HG02759 (cell line): ENCODE data around the gene STARD3NL.
"Not testable (repeated sequence)": the region's sequence is repeated elsewhere in the genome, so short reads cannot be mapped to it uniquely, and the experiment has no call there.

ENCODE experiments used
- ATAC-seq: cut with Tn5 transposase; IDR thresholded peaks from one replicate; pipeline ENCODE4 v1.9.1; 2021; ENCODE audit warnings: mild to moderate bottlenecking, moderate library complexity; ENCODE audit not compliant: unreplicated experiment

STARD3NL gene

GRCh38 chr7:38217672-38218071 lies 39.6 kb downstream of the STARD3NL start:
- no peak for ATAC-seq

DNA sequence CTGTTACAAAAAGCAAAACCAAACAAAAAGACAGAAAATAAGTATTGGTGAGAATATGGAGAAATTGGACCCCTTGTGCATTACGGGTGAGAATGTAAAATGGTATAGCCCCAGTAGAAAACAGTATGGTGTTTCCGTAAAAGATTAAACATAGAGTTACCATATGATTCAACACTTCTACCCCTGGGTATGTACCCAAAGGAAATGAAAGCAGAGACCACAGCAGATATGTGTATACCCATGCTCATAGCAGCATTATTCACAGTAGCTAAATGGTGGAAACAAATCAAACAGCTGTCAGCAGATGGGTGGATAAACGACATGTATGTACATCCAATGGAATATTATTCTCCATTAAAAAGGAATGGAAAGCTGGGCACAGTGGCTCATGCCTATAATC lies 42.4 kb downstream of the STARD3NL start:
- no peak for ATAC-seq

GRCh38 chr7:38222481-38223096 lies 44.5 kb downstream of the STARD3NL start:
- no peak for ATAC-seq

GRCh38 chr7:38223306-38223705 lies 45.3 kb downstream of the STARD3NL start:
- no peak for ATAC-seq

DNA sequence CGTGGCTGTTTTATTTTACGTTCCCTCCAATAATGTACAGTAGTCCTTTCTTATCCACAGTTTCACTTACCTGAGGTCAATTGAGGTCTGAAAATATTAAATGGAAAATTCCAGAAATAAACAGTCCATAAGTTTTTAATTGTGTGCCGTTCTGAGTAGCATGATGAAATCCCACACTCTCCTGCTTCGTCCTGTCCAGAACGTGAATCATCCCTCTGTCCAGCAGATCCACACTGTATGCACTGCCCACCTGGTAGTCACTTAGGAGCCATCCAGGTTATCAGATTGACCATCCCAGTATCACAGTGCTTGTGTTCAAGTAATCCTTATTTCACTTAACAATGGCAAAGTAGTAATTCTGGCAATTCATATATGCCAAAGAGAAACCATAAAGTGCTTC lies 46.3 kb downstream of the STARD3NL start:
- ATAC-seq: no peak

- ATAC-seq: no peak
Measured at GRCh38 chr7:38229386-38229785, 51.3 kb downstream of the STARD3NL start.

DNA sequence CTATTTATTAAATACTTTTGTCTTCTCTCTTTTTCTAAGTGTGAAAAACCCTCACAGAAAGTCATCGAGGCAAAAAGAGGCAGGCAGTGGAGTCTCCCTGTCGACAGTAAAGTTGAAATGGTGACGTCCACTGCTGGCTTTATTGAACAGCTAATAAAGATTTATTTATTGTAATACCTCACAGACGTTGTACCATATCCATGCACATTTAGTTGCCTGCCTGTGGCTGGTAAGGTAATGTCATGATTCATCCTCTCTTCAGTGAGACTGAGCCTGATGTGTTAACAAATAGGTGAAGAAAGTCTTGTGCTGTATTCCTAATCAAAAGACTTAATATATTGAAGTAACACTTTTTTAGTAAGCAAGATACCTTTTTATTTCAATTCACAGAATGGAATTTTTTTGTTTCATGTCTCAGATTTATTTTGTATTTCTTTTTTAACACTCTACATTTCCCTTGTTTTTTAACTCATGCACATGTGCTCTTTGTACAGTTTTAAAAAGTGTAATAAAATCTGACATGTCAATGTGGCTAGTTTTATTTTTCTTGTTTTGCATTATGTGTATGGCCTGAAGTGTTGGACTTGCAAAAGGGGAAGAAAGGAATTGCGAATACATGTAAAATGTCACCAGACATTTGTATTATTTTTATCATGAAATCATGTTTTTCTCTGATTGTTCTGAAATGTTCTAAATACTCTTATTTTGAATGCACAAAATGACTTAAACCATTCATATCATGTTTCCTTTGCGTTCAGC lies 52.0 kb downstream of the STARD3NL start:
- ATAC-seq: no peak

GRCh38 chr7:38232502-38233366 lies 54.7 kb downstream of the STARD3NL start:
- peak; percentile 86 for ATAC-seq

DNA sequence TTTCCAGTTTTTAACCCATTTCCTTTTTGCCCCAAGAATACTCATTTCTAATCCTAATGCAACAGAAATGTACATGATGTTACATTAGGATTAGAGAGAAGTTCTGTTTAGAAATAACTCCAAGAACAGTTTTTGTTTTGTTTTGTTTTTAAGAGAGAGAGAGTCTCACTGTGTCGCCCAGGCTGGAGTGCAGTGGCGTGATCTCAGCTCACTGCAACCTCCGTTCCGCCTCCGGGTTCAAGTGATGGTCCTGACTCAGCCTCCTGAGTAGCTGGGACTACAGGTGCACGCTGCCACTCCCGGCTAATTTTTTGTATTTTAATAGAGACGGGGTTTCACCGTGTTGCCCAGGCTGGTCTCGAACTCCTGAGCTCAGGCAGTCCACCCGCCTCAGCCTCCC lies 56.7 kb downstream of the STARD3NL start:
- ATAC-seq: not testable (repeated sequence)

DNA sequence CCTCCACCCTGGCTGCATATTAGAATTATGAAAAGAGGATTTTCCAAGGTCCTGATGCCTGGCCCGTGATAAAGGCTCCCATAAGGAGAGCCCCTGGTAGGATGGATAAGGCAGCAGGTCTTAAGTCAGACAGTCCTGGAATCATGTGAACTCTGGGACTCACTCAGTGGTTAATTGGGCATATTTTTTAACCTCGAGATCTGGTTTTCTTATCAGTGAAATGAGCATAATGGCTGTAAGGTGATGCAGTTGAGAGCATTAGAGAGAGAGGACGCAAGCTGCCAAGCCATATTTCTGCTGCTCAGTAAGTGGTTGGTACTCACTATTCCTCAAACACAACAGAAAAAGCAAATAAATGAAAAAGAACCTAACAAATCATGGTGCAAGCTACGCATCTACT lies 57.6 kb downstream of the STARD3NL start:
- no peak for ATAC-seq

DNA sequence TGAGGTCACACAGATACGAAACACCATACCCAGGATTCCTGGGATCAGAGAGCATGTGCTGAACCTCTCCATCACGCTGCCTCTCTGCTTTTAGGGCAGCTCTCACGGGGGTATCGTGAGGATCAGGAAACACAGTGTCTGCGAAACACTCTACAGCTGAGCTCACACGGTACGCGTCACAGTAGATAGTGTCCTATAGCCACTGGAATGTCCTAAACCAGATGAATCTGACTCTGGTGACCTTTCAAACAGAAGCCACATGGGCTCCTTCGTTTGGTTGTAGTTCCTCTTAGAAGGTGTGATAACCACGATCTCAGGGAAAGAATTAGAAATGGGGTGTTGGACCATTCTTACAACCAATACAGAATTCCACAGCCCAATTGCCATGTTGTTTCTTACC lies 61.1 kb downstream of the STARD3NL start:
- ATAC-seq: not testable (repeated sequence)

DNA sequence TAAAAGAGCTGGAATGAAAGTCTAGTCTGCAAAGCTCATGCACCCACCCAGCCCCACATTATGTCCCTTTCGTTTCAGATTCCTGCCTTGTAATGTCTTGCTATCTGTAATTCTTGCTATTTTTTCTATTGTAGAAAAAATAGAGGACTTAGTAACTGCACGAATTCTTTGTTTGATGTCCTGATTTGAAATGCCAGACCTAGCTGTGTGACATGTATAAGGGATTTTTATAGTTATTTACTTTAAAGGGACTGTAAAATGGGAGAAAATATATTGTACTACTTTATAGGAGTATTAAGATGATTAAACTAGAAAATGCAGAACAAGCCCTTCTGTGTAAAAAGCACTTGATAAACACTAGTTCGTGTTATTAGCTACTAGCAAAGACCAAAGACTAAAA lies 63.0 kb downstream of the STARD3NL start:
- ATAC-seq: no peak

DNA sequence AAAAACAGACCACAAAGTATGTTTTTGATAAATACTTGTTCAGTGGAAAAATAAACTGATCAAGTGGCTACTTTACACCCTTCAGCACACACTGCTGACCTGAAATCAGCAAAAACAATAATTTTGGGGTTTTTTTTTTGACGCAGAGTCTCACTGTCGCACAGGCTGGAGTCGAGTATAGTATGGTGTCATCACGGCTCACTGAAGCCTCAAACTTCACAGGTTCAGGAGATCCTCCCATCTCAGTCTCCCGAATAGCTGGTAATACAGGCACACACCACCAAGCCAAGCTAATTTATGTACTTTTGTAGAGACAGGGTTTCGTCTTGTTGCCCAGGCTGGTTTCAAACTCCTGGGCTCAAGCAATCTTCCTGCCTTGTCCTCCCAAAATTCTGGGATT lies 64.8 kb downstream of the STARD3NL start:
- no peak for ATAC-seq

- ATAC-seq: not testable (repeated sequence)
Measured at GRCh38 chr7:38243345-38243744, 65.3 kb downstream of the STARD3NL start.

GRCh38 chr7:38244516-38244915 lies 66.5 kb downstream of the STARD3NL start:
- ATAC-seq: no peak

- ATAC-seq: no peak
Measured at GRCh38 chr7:38245409-38245977, 67.4 kb downstream of the STARD3NL start.

DNA sequence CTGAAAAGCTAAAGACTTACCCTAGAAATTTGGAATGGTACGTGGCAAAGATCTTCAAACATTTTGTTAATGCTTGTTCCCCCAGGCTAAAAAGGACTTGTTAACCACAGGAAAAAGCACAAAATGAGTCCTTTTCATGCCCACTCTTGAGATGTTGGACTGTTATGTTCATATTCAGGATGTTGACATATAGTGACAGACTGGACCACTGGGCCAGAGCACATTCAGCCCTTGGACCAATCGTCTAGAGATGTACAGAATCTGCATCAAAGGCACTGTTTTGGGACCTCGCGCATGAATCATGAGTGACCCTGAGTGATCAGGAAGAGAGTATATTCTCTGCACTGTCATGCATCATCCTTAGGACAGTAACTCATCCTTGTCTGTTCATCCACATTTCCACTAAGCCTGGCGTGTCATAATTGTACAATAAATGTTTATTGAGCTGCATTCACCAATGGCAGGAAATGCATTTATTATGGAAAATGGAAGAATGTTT lies 70.1 kb downstream of the STARD3NL start:
- ATAC-seq: no peak

- ATAC-seq: not testable (repeated sequence)
Measured at GRCh38 chr7:38249849-38250248, 71.8 kb downstream of the STARD3NL start.

DNA sequence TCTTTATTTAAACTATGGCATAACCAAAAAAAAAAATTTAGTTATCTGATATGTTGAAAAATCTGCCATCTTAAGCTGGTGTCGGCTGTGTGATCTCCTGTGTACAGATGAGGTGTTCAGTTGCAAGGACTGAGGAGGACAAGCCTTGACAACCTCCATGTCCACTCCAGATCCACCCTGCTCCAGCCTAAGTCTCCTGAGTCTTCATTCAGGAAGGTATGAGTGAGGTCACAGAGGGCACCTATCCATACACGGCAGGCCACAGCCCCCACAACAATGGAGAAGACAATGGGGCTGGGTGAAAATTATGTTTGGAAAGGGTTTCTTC lies 79.3 kb downstream of the STARD3NL start:
- no peak for ATAC-seq

GRCh38 chr7:38259157-38259556 lies 81.1 kb downstream of the STARD3NL start:
- ATAC-seq: not testable (repeated sequence)

- ATAC-seq: not testable (repeated sequence)
Measured at GRCh38 chr7:38261601-38262000, 83.6 kb downstream of the STARD3NL start.
